HL-60 (cell line): ENCODE results near the gene USP44.

Experiments used
- CTCF ChIP-seq: IDR thresholded peaks from one replicate; pipeline ENCODE4 v1.5.1; 2011; ENCODE audit warnings: low read length, control low read depth, inconsistent platforms; ENCODE audit not compliant: insufficient read depth
- GABPA ChIP-seq: IDR thresholded peaks from 2 replicates; pipeline ENCODE4 v1.6.1; 2012; ENCODE audit warnings: low read depth
- POLR2AphosphoS5 ChIP-seq: IDR thresholded peaks from 2 replicates; pipeline ENCODE4 v1.6.1; 2012; ENCODE audit warnings: low read depth
- REST ChIP-seq: IDR thresholded peaks from 2 replicates; pipeline ENCODE4 v1.6.1; 2012; ENCODE audit warnings: low read depth; ENCODE audit not compliant: insufficient replicate concordance
- SPI1 ChIP-seq: IDR thresholded peaks from 2 replicates; pipeline ENCODE4 v1.6.1; 2012; ENCODE audit warnings: low read depth, mild to moderate bottlenecking, borderline replicate concordance

GRCh38 chr12:95551305-95551704 is at the start of gene USP44:
- TF ChIP-seq CTCF (no peak), REST (no peak), POLR2AphosphoS5 (no peak), GABPA (no peak), SPI1 (no peak)
